CD4-positive, alpha-beta T cell treated with Interleukin-12 subunit alpha and Interleukin-12 subunit beta, for 1 hour (primary cell): ENCODE results near the gene KRT83.
A peak's percentile ranks its signal among the peaks of the same experiment; 100 is the strongest.
"Not testable (repeated sequence)": the region's sequence is repeated elsewhere in the genome, so short reads cannot be mapped to it uniquely, and the experiment has no call there.

Experiments
- DNase-seq: peaks from one replicate; pipeline ENCODE4 v3.0.0-alpha.2; 2020

The KRT83 gene

DNA sequence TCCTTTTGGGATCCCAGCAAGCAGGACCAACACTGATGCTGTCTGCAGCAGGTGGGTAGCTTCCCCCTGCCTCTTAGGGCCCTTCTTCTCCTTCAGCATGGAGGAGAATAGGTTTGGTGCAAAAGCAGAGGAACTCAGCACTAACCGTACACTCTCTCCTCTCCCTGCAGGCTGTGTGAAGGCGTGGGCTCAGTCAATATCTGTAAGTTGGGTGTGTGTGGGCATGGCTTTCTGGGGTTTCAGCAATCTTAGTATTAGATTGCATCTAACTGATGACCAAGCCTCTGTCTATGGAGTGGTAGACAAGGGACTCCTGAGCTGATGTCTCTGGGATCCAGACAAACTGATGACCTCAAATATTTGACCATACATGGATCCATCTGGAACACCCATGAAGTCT, 31.8 kb upstream of the KRT83 start:
- no peak for DNase-seq

DNA sequence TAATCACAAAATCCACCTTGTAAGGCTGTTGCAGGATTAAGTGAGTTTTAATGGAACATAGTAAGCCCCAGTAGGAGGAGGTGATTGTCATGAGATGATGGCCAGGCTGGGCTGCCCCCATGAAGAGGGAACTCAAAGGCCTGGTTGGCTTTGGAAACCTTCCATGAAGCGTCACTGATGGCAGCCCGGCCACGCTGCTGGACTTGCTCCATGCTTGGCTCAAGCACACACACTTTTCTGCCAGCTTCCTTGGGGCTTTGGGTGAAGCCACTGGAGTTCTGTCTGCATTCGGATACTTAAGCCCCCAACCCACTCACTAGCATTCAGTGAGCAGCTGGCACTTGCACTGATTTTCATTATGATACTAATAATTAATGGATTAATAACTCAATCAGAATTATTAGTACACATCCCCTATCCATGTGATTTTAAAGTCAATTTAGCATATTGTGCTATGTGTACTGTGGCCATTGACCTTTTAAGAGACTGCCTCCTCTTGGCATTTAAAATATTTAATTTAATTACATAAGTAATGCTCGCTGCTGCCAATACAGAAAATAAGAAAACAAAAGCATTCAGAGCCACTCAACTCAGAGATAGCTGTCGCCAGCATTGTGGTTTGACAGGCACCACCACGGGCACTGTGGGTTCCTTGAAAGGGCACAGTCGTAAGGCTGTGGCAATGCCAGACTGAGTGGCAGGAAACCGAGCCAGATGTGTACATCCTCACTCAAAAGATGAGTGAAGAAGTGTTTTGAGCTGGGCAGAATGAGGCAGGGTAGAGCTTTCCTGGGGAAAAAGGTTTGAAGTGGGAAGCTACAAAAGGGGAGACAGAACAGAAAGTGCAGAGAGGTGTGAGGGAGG, 30.2 kb upstream of the KRT83 start:
- DNase-seq: peak; percentile 59

DNA sequence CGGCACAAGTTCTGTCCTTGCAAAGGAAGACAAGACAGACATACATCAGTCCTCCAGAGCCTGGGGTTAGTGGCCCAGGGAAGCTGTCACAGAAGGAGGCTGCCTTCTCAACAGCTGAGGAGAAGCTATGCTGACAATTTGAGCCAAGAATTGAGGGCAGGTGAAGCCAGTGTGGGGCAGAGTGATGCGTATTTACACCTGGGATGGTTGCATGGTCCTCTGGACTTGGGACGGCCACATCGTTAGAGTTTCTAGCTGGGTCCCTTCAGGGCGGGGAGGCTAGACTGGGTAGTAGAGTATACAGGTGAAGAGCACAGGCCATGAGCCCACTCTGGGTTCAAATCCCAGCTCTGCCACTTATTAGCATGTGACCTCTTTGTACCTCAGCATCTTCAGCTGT, 29.6 kb upstream of the KRT83 start:
- no peak for DNase-seq

DNA sequence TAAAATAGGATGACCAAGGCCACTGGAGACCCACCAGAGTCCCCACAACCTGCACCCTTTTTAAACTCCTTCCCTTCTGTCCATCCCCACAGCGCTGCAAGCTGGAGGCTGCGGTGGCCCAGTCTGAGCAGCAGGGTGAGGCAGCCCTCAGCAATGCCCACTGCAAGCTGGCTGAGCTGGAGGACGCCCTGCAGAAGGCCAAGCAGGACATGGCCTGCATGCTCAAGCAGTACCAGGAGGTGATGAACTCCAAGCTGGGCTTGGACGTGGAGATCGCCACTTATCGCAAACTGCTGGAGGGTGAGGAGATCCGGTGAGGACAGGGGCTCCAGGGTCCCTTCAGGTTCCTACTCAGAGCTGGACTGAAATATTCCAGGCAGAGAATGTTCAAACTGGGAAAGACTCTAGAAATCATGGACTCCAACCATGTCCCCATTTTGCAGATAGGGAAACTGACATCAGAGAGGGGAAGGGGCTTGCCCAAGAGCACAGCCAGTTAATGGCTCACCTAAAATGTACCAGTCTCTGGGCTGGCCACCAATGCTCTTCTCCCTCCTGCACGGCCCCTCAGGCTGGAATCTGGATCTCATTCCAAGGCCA, 28.9 kb upstream of the KRT83 start:
- no peak for DNase-seq

DNA sequence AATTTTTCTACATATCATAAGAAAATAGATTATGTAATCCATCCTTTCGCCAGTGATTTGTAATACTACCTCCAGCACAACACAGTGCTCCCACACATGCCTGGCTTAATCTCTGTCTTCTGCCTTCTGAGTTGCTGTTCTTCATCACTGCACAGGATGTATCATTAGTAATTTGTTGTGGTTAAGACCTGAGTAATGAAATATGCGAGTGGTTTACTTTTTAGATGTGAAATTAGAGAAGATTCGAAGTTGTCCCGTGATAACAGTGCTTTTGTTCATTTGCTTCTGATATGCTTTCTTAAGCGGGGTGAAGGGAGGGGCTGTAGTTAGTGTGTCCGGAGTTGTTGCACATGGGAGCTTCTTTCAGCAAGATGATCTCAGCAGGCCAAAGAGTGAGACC, 28.0 kb upstream of the KRT83 start:
- no peak for DNase-seq

DNA sequence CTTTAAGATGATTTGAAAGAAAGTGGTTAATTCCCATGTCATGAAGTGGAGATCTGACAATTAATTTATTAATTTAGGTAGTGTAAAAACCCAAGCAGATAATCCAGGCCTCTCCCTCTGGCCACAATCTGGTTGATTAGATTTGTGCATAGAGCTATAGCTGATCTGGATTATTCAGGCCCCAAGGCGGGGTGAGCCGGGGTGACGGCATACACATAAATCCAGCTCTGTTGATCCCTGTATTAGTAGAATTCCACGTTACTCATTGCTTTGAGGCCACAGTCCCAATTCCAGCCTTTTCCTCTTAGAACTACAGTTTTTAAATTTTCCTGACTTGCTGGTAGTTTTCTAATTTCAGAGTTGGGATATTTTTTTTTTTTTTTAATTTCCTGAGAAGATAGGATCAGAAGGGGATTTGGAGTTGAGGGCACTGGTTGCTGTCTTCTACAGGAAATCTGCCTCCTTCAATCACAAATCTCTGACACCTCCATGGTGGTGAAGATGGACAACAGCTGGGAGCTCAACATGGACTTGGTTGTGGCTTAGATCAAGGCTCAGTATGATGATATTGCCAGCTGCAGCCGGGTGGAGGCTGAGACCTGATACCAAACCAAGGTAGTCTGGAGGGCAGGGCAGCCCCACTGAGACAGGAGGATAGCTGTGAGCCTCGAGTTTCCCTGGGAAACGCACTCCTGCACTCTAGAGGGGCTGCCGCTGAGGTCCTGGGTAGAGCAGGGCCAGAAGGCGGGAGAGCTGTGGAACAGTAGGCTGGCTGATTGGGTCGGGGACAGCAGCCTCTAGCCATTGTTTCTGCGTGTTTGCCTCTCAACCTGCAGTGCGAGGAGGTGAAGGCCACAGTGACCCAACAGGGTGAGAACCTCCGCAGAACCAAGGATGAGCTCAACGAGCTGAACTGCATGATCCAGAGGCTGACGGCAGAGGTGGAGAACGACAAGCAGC, 26.6 kb upstream of the KRT83 start:
- DNase-seq: no peak

DNA sequence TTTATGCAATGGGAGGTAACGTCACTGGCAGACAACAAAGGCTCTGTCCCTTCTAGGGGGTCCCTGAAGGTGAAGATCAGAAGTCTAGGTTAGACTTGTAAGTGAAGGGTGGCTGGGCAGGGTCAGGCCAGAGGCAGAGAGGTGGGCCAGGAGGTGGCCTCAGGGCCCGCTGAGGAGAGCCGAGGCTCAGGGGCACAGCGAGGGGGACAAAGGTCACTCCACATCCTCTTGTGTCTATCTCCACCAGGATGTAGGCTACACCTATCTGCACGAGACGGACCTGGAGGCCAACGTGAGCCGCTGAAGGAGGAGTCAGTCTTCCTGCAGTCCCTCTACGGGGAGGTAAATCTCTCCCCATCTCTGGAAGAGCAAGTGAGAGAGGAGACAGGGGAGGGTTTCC, 25.8 kb upstream of the KRT83 start:
- DNase-seq: no peak

DNA sequence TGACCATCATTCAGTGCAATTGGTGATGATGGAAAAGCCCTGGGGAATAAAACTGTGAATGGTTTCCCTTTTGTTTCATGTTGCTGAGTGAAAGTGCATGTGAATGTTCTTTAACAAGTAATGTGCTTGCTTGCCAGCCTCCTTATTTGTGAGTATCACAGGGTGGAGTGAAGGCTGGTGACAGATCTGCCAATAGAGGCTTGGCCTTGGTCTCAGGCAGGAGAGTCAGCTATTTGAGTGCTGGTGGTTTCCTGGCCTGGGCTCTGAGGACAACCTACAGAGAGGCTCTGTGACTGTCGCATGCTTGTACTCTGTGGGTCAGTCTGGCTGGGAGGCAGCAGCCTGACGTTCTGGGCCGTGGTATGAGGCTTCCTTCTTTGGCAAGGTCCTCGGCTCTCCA, 25.4 kb upstream of the KRT83 start:
- DNase-seq: no peak

DNA sequence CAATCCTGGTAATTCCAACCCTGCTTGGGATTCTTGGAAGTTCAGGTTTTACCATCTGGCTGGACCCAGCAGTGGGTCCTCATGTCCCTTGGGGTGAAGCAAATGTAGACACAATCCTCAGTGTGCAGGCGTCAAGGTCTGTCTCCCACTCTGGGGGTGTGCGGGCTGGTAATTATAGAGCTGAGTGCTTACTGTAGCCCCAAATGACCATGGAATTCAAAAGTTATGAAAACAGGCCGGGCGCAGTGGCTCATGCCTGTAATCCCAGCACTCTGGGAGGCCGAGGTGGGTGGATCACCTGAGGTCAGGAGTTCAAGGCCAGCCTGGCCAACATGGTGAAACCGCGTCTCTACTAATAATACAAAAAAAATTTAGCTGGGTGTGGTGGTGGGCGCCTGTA, 23.8 kb upstream of the KRT83 start:
- DNase-seq: not testable (repeated sequence)

DNA sequence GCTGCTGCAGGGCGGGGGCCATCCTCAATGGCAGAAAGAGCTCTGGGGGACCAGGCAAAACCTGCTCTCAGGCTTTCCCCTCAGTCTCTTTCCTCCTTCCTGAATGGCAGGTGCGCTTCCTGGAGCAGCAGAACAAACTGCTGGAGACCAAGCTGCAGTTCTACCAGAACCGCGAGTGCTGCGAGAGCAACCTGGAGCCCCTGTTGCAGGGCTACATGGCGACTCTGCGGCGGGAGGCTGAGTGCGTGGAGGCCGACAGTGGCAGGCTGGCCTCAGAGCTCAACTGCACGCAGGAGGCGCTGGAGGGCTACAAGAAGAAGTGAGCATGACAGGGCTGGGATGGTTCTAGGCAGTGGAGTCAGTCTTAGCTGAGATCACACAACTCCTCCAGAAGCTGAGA, 22.9 kb upstream of the KRT83 start:
- DNase-seq: no peak

DNA sequence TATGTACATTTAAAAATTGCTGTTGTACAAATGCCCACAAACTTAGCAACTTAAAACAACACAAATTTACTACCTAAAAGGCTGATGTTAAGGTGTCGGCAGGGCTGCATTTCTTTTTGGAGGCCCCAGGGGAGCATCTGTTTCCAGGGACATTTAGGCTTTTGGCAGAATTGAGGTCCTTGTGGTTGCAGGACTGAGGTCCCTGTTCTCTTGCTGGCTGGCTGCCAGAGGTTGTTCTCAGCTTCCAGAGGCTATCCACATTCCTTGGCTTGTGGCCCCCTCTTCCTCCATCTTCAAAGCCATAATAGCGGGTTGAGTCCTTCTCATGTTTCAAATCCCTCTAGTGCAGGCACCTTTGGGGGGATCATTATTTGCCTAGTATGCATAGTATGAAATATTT, 22.4 kb upstream of the KRT83 start:
- DNase-seq: no peak

DNA sequence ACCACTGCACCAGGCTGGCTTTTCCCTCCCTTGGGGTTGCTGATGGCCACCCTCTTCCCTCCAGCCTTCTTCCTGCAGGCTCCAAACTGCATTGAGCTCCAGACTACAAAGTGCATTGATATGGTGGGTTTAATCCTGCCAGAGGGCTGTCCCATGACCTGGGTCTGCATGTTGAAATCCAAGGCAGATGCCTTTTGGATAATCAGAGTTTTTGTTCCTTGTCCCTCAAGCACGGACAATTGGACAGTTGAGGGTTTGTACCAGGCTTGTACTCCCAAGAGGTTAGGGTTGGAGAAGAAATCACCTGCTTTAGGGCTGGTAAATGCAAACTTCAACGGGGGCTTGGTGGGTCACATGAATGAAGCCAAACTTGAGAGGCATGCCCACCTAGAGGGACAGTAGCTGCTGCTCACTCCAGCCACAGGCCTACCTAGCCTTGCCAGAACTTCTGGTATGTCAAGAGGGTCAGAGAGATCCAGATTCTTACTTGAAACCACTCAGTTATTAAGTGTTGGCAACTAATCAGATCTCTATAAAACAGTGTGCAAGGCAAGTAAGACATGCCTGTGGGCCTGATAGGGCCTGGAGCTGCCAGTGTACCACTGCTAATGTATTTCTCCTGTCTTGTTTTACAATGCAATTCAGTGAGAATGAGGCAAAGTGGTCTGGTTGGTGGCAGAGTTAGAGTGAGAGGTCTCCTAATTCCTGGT, 21.7 kb upstream of the KRT83 start:
- no peak for DNase-seq

DNA sequence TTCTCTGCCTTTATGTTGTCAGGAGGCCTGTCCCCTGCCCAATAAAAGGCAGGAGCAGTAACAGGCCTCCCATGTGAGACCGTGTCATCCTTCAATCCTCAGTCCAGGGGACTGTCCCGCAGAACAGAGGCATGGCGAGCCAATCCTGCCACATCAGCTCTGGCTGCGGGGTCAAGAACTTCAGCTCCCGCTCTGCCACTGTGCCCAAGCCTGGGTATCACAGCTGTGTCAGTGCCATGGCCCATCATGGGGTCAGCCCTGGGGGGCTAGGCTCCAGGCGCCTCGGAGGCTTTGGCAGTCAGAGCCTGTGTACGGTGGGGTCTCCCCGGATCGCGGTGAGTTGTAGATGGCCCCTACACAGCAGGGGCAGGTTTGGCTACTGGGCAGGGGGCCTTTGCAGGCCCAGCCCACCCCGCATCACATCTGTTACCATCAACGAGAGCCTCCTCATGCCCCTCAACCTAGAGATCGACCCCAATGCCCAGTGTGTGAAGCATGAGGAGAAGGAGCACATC, 19.9 kb upstream of the KRT83 start:
- no peak for DNase-seq

DNA sequence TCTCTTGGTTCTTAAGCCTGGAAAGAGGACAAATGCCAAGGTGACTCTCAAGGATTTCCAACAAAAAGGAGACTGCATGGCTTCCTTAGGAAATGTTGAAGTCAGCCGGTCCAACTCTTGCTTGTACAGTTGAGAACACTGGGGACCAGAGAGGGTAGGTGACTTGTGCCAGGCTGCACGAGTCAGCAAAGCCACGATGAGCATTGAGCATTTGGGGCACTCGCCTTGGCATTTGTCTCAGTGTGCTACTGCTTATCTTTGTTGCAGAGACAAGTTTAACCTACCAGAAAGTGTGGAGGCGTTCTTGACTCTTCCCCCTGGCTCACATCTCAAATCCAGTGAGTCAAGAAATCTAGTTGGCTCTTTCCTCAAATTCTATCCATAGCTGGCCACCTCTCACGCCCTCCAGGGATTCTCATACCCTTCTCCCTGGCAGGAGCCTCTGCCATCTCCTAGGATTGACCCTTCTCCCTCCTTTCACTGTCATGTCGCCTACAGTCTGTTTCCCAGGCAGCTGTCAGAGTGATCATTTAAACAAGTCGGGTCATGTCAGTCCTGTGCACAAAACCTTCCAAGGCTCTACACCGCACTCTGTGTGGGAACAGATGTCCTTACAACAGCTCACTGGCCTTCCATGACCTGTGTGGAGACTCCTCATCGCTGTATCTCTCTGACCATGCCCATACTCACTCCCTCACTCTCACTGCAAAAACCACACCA, 17.2 kb upstream of the KRT83 start:
- DNase-seq: no peak

DNA sequence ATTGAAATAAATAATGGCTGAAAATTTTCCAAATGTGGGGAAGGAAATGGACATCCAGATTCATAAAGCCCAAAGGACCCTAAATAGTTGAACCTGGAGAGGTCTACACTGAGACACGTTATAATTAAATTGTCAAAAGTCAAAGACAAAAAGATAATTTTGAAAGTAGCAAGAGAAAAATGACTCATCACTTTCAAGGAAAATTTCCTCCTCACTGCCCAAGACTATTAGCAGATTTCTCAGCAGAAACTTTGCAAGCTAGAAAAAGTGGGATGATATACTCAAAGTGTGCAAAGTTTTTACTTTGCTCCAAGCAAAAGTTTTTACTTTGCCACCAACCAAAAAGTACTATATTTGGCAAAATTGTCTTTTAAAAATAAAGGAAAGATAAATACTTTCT, 15.9 kb upstream of the KRT83 start:
- DNase-seq: no peak

DNA sequence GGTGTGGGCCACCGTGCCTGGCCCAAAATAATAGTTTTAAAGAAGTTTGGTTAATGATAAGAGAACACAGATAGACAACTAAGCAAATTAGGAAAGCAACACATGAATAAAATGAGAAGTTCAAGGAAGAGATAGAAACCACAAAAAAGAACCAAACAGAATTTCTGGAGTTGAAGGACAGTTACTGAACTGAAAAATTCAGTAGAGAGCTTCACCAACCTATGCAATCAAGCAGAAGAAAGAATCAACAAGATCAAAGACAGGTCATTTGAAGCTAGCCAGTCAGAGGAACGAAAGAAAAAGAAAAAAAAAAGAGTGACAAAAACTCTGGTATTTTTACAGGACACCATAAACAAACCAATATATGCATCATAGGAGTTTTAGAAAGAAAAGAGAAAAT, 15.4 kb upstream of the KRT83 start:
- no peak for DNase-seq

DNA sequence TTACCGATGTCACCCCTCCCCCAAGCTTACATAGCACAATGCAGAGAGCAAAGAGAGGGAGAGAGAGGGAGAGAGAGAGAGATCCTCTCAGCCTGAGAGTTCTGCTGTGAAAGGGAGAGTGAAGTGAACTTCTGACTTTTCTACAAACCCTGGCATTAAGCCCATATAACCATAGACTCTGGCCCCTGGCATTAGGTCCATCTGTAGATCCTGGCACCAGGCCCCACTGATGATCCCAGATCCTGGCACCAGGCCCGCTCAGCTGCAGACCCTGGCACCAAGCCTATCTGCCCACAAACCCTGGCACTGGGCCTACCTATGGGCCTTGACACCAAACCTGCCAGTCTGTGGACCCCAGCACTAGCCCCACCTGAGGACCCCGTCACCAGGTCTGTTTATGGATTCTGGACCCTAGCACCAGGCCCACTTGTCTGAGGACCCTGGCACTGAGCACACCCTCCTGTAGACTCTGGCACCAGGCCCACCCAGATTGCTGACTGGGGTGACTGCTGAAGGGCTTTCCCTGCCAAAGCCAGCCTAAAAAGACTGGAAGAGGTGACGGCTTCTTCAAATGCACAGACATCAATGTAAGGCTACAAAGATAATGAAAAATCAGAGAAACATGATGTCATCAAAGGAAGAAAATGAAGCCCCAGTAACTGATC, 14.5 kb upstream of the KRT83 start:
- no peak for DNase-seq

DNA sequence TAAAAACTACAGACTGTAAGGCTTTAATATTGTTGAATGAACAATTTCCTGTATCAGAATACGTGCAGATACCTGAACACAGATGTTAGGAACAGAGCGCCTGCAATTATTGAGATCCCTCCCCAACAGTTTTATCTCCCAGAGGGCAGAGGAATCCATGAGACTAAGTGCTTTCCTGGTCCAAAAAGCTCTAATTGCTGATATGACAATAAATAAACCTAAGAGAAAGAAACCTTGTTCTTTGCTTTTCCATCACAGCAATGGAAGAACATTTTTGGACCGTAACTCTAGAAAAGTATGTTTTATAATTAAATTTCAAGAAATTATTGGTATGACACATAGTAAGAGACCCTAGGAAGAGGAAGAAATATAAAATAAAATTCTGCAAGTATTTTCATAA, 13.0 kb upstream of the KRT83 start:
- DNase-seq: no peak

DNA sequence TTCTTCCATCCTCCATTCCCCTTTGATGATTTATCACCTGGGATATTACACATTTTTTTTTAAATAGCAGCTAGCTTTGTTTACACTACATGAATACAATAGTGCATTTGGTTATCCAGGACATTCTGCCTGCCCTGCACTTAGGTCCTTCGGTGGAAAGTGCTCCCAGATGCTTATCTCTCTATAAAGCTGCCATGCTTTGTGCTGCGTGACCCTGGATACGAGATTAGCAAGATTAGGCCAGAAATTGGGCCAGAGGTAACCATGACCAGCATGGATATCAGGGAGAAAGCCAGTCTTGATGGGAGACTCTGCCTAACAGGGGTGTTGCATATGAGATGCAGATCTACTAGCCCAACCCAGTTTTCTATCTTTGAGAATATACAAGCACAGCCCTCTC, 12.1 kb upstream of the KRT83 start:
- no peak for DNase-seq

DNA sequence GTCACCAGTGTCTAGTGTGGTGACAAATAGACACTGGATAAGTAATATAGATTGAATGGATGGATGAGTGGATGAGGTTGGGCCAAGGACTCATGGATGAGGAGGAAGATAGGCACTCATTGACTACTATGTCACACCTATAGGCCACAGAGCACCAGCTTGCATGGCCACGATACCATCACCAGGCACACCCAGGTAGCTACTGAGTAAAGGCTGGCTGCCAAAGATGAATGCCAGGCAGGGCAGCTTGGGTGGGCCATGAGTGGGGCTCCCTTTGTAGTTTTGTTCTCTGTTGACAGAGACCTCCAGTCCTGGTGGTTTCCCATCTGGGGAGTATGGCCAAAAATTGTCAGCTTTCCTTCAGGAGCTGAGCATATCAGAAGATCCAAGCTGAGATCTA, 11.2 kb upstream of the KRT83 start:
- DNase-seq: no peak

DNA sequence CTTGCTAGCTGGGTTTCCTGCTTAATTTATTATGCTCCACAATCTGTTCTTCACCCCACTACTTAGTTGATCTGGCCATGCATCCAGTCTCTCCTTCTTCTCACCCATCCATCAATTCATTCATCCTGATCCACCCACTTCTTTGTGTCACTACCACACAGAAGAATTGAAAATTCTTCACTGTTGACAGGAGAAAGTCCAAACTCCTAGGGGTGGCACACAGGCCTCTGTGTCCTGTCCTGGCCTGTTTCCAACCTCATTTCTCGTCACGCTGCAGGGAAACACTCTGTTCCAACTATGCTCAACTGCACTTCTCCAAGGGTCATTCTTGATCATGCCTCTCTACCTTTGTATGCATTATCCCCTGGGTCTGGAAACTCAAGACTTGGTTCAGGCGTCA, 10.6 kb upstream of the KRT83 start:
- DNase-seq: no peak

DNA sequence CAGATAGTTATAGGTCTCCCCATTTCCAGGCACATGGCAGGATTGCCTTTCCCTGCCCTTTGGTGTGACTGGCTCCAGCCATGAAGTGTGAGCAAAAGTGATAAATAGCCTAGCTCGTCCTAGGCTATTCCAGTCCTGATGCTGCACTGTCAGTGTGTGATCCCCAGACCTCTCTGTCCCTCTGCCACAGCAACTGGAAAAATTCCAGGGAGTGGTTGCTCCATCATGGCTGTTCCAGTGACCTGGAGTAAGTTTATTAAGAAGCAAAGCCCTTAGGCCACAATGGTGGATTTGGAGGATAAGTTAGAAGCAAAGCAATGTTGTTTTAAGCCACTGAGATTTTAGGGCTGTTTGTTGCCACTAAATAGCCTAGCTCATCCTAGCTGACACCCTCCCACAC, 9.8 kb upstream of the KRT83 start:
- no peak for DNase-seq
